ENCODE measurements around the gene APEX1. TPM values are rescaled to one million over a fixed set of nuclear protein-coding genes. Genes with fewer than 3 reads are reported as not detected.
"Not testable (repeated sequence)": the region's sequence is repeated elsewhere in the genome, so short reads cannot be mapped to it uniquely, and the experiment has no call there.

APEX1 gene
- total RNA-seq, 1 donor from 2014 or later: 169 TPM

- intact Hi-C loops (cut with micrococcal nuclease): no loop called here
Observed at GRCh38 chr14:20435582-20436362, 19.3 kb upstream of the APEX1 start, which contains the start of gene KLHL33. Gene KLHL33, minus strand, starts transcription at chr14:20436166. Its CDS starts 355 bp downstream, at chr14:20435811.

GRCh38 chr14:20436363-20436755, 18.7 kb upstream of the APEX1 start:
- intact Hi-C loops (cut with micrococcal nuclease): no loop called here

DNA sequence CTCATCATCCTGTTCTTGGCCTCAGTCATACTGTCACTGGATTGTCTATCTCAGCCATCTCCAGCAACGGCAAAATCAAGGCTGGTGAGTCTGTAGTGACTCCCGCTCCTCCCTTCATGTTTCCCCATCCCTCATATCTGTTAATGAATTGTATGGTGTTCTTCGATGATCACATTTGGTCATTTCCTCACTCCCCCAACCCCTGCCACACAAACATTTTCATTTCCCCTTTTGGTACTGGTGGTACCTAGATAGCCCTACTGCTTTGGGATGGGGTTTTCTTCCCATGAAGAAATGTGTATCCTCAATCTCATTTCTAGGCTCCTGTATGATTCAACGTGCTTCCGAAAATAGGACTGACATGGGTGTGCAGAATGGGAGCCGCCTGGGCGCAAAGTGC, 16.4 kb upstream of the APEX1 start:
- intact Hi-C loops (cut with micrococcal nuclease): no loop called here

- intact Hi-C loops (cut with micrococcal nuclease): no loop called here
Observed at GRCh38 chr14:20440465-20440864, 14.6 kb upstream of the APEX1 start.

DNA sequence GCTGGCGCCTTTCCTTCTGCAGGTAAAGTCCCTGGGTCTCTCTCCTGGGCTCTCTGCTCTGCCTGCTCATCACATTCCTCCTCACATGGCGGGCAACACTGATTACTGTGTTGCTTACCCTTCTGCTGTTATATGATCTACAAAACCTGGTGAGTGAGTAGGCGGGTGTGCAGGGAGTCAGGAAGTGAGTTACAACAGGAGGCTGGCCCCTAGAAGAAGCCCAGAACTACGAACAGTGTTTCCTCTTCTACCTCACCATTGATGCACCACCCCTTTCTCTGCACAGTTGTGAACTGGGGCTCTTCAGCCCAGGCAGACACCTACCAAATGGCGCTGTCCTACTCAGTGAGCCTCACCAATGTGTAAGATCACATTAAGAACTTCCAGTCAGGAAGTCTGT, 14.1 kb upstream of the APEX1 start:
- intact Hi-C loops (cut with micrococcal nuclease): no loop called here

DNA sequence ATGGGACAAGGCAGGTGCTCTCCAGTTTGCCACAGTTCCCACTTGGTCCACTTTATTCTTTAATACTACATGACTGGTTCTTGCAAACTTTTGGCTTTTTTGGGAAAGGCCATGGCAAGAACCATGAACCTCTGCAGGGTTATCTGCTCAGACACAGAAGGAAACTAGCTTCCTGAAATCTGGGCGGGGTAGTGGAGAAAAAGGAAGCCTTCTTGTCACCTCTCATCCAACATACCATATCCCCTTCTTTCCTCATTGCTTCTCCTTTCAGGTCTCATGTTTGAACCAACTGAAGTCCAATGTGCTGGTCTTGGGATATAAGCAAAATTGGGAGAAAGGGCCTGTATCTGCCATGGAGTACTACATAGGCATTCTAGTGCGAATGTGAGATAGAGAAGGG, 13.6 kb upstream of the APEX1 start:
- intact Hi-C loops (cut with micrococcal nuclease): no loop called here

GRCh38 chr14:20443650-20444049, 11.4 kb upstream of the APEX1 start:
- intact Hi-C loops (cut with micrococcal nuclease): not testable (repeated sequence)

- intact Hi-C loops (cut with micrococcal nuclease): no loop called here
Observed at GRCh38 chr14:20446889-20447288, 8.1 kb upstream of the APEX1 start.

GRCh38 chr14:20452831-20453230, 2.2 kb upstream of the APEX1 start:
- intact Hi-C loops (cut with micrococcal nuclease): loop anchor here (10.0 kb wide), 1 partner anchor 652 kb away; the partner anchor contains the start of gene TMEM253

DNA sequence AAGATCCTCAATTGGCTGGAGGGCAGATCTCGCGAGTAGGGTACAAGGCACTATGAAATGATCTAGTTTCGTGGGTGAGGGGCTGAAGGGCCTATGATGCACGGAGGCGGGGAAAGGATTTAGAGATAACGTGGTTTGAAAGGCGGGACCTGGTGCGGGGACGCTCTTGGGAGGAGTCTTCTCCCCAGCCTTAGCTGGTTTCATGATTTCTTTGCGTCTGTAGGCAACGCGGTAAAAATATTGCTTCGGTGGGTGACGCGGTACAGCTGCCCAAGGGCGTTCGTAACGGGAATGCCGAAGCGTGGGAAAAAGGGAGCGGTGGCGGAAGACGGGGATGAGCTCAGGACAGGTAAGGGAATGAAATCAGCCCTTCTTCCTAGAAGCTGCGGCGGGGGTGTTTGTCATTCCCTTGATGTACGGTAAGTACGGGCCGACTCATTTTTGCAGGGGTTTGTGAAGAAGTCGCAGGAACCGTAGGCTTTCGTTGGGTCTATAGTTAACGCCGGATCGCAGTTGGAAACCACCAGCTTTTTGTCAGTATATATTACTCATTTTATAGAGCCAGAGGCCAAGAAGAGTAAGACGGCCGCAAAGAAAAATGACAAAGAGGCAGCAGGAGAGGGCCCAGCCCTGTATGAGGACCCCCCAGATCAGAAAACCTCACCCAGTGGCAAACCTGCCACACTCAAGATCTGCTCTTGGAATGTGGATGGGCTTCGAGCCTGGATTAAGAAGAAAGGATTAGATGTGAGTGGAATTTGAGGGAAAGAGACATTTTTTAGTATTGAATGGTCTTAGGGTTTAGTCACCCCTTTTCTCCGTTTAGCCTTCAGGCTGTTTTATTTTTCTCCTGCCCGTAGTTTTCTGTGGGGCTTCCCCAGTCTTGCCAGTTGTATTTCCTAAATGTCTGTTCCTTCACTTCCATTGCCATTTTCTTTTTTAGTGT, 602 bp downstream of the APEX1 start:
- intact Hi-C loops (cut with micrococcal nuclease): loop anchor here (1.0 to 10.0 kb wide), 4 partner anchors 42 to 649 kb away; partner anchors contain the start of genes PARP2, TEP1 and TMEM253

- intact Hi-C loops (cut with micrococcal nuclease): loop anchor here (10.0 kb wide), 1 partner anchor 648 kb away; the partner anchor contains the start of gene TMEM253
Observed at GRCh38 chr14:20456971-20457370, 1.9 kb downstream of the APEX1 start.

- intact Hi-C loops (cut with micrococcal nuclease): loop anchor here (10.0 kb wide), 1 partner anchor 647 kb away; the partner anchor contains the start of gene TMEM253
Observed at GRCh38 chr14:20458031-20458789, 3.2 kb downstream of the APEX1 start.

- intact Hi-C loops (cut with micrococcal nuclease): loop anchor here (1.0 to 5.0 kb wide), 7 partner anchors 9 to 807 kb away; partner anchors contain the start of genes CCNB1IP1, HNRNPC, PARP2 and PNP
Observed at GRCh38 chr14:20460458-20461224, 5.6 kb downstream of the APEX1 start.

DNA sequence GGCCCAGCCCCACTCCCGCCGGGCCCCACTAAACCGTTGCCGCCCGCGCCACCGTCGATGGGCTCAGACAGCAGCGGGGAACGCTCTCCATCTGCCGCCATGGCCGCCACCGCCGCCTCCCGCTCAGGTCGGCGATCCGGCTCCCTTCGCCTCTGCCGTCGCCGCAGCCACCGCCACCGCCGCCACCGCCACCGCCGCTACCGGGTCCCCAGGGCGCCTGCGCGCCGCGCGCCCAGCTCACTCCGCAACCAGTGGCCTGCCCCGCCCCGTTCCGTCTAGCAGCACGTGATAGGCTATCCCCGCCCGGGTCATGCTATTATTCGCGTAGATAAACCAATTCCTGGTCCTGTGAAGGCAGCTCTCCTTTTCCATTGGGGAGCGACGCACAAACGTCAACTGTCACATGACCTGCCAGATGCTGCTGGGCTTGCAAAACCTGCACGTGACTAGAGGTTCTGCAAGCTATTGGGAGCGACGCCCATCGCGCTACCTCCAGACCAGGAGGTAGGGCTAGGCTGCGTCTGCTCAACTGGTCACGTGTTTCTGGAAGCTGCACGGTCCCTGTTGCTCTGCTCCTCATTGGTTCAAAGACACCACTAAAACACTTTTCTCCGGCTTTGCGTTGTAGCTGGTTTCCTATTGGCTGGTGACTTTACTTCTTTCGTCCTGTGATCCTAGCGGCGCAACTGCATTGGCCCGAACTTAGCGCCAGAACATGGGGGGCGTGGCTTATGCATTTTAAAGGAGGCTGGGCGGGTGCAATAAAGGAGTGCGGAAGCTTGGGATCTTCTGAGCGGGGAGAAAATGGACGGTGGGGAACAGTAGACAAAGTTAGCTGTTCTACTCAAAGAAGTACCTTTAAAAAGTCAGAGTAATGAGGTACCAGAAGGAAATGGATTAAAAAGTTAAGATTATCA, 6.5 kb downstream of the APEX1 start, which contains the start of gene PIP4P1:
PIP4P1 (minus strand) TSS at position 210 of the 917 bp plus-strand sequence; CDS start at position 101, 109 bp downstream.
- intact Hi-C loops (cut with micrococcal nuclease): loop anchor here (1.0 to 5.0 kb wide), 7 partner anchors 8 to 806 kb away; partner anchors contain the start of genes CCNB1IP1, HNRNPC, PARP2 and PNP

DNA sequence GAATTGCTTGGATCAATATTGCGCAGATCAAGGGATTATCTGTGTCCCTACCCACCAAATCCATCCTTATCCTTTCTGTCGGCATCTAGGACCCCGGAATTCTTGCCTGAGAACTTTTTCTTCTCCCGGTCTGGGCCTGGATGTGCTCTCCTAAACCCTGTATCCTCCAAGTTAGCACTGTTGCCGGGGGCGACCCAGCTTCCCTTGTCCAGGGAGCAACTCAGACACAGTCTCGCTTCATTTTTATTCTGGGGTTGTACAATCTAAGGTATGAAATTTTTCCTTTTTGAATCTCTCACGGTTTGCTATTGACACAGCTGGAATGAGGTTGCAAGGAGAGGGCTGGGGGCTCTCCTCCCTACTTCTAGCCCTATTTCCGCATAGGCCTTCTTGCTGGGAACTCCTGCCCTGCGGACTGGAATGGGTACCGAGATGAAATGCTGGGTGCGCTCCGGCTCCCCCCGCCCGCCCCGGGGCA, 13.8 kb downstream of the APEX1 start:
- intact Hi-C loops (cut with micrococcal nuclease): loop anchor here (1.0 to 2.0 kb wide), 5 partner anchors 8 to 214 kb away; partner anchors contain the start of genes OSGEP, PARP2 and PIP4P1

- intact Hi-C loops (cut with micrococcal nuclease): loop anchor here (1.0 to 2.0 kb wide), 5 partner anchors 8 to 214 kb away; partner anchors contain the start of genes OSGEP, PARP2 and PIP4P1
Observed at GRCh38 chr14:20469242-20469889, 14.3 kb downstream of the APEX1 start, which contains the start of gene PNP. Gene PNP, plus strand, starts transcription at chr14:20469406. Its CDS starts 119 bp downstream, at chr14:20469525.

- intact Hi-C loops (cut with micrococcal nuclease): loop anchor here (1.0 to 2.0 kb wide), 5 partner anchors 9 to 213 kb away; partner anchors contain the start of genes OSGEP, PARP2 and PIP4P1
Observed at GRCh38 chr14:20469890-20470602, 15.0 kb downstream of the APEX1 start.
